Transverse colon (tissue), 3 donors: ENCODE data around the gene CD9.
"Not testable (repeated sequence)": the region's sequence is repeated elsewhere in the genome, so short reads cannot be mapped to it uniquely, and the experiment has no call there.

Experiments
- CTCF ChIP-seq, 5 experiments: fragments of 200-600 bp in 3 of 5; fragments of 450-650 bp in 2 of 5; sonication (generic) in 3 of 5; IDR thresholded peaks; 1 replicate in 2 of 5; 2 replicates in 3 of 5; pipeline ENCODE4 v1.5.1; 2016 to 2017; ENCODE audit warnings: antibody characterized with exemption in 5 of 5, inconsistent platforms in 3 of 5, mild to moderate bottlenecking in 2 of 5, moderate library complexity in 1 of 5
- POLR2A ChIP-seq: fragments of 450-650 bp; IDR thresholded peaks from one replicate; pipeline ENCODE4 v1.6.1; 2016; ENCODE audit warnings: antibody characterized with exemption, mild to moderate bottlenecking, moderate library complexity

- not testable (repeated sequence) for TF ChIP-seq POLR2A; CTCF (IDR thresholded peaks at IDR 0.05)
Observed at GRCh38 chr12:6160049-6160649, 40.1 kb upstream of the CD9 start.
